PC-9 (cell line): ENCODE results near the gene DNAJB13.

ENCODE experiments used
- CTCF ChIP-seq: fragments of 200-600 bp; sonication (generic); conservative IDR thresholded peaks from 2 replicates; pipeline ENCODE4 v1.6.1; 2017; ENCODE audit warnings: mixed run types, antibody characterized with exemption, mild to moderate bottlenecking, moderate library complexity
- EZH2 ChIP-seq: fragments of 200-600 bp; sonication (generic); IDR thresholded peaks from 2 replicates; pipeline ENCODE4 v1.8.0; 2017; ENCODE audit warnings: antibody characterized with exemption, low read depth

GRCh38 chr11:73956876-73957653, 6.2 kb downstream of the DNAJB13 start:
- TF ChIP-seq CTCF, result no peak
- no peak for TF ChIP-seq EZH2
